Activated CD4-positive, alpha-beta T cell treated with anti-CD3 and anti-CD28 coated beads, Interleukin-2, amount 50 U/mL, for 4 hours (primary cell): ENCODE measurements around the gene NLRP9.

Experiments used
- DNase-seq, 2 experiments: peaks; one replicate each; pipeline ENCODE4 v3.0.0-alpha.2; 2020

NLRP9 gene

DNA sequence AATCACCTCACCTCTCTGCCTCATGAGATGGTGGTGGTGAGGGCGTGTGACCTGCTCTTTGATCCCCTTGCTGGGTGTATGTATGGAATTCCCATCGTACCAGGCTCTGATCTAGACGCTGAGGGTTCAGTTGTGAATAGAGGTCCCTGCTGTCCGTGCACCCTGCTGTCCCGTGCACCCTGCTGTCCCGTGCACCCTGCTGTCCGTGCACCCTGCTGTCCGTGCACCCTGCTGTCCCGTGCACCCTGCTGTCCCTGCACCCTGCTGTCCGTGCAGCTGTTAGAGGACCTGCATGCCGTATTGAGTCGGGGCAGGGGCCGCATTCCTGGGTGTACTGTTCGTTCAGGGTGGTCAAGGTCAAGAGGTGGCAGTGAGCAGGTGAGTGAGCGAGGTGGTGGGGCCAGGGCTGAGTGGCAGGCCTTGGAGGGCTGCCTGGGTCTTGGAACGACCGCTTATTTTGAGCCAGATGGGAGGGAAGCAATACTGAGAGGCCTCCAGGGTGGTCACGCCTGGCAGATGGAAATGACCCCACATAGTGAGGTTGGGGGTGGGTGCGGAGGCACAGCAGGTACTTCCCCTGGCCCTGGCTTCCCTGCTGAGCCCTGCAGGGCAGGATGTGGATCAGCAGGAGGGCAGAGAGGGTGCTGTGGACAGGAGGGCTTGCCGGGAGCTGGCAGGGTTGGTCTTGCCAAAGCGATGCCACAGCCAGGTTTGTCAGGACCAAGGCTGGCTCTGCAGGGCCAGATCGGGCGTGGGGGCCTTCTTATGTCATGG, 67.7 kb downstream of the NLRP9 start:
- DNase-seq: no peak

DNA sequence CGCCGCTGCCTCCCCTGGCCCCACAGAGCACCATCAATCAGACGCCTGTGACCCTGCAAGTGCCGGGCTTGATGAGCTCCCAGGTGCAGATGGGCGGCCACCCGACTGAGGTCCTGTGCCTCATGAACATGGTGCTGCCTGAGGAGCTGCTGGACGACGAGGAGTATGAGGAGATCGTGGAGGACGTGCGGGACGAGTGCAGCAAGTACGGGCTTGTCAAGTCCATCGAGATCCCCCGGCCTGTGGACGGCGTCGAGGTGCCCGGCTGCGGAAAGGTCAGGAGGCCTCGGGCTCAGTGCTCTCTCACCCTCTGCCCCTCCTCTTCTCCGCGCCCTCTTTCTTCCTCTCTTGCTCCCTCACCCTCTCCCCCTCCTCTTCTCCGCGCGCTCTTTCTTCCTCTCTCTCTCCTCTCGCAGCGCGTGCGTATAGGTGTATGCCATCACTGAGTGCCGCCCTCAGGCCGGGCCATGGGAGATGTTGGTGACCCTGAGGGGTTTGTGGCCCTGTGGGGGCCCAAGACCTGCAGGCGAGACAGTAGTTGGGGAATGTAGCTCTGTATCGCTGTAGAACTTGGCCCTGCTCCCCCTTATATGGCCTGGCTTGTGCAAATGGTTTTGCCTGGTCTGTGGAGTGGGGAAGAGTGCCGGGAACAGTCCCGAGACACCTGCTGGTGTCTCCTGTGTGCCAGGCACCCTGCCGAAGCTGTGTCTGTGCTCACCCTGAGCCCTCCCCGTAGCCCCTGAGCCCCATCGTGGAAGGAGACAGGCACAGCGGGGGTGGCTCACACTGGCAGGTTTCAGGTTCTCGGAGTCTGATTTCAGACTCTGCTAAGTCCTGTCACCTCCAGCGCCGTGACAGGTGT, 68.6 kb downstream of the NLRP9 start:
- DNase-seq: no peak

- no peak for DNase-seq
Measured at GRCh38 chr19:55668603-55669348, 69.4 kb downstream of the NLRP9 start.

- DNase-seq: no peak
Measured at GRCh38 chr19:55667958-55668357, 70.2 kb downstream of the NLRP9 start.

GRCh38 chr19:55667511-55667910, 70.7 kb downstream of the NLRP9 start:
- DNase-seq: no peak

- no peak for DNase-seq
Measured at GRCh38 chr19:55667006-55667381, 71.2 kb downstream of the NLRP9 start.

DNA sequence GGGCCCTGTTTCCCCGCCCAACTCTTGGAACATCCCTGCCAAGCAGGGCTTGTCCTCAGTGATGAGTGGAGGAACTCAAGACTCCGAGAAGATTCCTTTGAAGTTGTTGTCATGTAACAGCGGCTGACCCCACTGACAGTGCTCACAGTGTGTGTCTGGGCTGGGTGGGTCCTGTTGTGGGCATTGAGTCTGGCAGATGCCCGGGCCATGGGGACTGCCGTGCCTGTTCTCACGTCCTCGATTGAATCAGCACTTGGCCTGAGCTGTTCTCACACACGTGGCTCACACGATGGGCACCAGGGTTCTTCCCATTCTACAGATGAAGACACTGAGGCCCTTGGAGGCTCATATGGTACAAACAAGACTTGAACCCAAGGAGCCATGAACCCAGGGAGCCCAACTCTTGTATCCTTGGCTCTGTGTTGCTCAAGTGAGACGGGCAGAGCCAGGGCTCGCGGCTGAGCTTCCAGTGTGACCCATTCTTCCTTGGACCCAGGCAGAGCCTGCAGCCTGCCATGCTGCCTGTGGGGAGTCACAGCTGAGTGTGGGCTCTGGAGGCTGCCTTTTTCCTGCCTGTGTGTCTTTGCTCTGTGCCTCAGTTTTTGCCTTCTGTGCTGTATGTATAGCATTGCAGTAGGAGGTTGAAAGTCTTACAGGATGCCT, 71.7 kb downstream of the NLRP9 start:
- no peak for DNase-seq

DNA sequence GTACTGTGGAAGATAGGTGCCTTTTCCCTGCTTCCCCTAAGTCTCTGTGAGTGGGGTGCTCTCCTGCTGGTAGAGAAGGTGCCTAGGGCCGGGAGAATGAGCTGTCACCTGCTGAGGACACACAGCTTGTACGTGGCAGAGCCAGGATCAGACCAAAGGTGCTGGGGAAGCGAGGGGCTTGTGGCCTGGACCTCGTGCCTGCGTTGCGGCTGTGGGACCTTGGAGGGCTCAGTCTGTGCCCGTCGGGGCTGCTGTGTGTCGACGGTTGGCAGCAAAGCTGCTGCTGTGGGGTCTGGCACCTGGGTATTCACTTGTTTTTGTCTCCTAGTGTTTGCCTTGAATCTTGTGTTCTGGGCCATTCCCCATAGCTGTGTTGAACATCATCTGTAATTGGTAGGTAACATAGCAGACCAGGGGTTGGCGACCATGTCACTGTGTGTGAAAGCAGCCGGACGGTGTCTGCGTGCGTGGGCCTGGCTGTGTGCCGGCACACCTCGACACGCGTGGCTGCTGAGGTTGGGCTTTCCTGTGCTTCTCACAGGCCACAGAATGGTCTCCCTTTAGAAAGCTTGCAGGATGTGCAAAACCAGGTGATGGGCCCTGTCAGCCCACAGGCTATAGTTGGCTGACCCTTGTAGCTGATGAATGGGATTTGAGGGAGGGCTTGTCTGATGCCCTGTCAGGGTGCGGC, 74.2 kb downstream of the NLRP9 start:
- no peak for DNase-seq

GRCh38 chr19:55661826-55662225, 76.4 kb downstream of the NLRP9 start:
- DNase-seq: no peak

- DNase-seq: no peak
Measured at GRCh38 chr19:55660991-55661390, 77.2 kb downstream of the NLRP9 start.

- DNase-seq: no peak
Measured at GRCh38 chr19:55660404-55660803, 77.8 kb downstream of the NLRP9 start.

DNA sequence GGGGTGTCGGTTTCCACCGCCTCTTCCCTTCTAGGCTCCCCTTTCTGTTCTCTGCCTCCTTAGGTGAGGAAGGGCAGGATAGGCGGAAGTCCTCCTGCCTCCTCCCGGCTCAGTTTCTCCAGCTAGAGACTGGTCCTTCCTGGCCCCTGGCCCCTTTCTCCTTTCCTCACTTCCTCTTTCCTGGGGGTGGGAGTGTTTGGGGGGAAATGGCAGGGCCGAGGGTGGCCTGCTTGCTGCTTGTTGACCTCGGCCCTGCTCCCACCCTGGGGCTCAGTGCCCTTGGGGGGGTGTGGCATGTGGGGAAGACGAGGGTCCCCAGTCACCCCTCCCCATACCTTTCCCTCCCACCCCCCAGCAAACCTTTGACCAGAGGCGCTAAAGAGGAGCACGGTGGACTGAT, 78.4 kb downstream of the NLRP9 start:
- no peak for DNase-seq

DNA sequence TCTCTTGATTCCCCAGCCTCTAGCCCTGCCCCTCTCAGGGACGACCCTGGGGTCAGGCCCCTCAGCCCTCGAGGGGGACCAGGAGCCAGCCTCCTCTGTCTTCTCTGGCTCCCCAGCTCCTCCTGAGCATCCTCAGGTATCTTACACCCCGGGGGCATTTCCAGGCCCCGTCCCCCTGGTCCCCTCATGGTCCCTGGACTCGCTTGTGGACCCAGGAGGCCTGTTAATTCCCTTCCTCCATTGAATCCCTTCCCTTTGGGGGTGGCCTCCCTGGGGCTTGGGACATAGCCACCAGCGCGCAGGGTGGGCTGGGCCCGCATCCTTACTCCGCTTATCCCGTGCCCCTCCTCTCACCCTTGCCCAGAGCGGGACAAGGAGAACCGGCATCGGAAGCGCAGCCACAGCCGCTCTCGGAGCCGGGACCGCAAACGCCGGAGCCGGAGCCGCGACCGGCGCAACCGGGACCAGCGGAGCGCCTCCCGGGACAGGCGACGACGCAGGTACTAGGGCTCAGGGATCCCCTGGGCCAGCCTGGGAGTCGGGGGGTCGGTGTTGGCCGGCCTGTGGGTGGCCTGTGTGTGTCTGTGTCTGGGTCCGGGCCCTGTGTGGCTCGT, 79.2 kb downstream of the NLRP9 start:
- DNase-seq: no peak
